HFFc6 (cell line): Measurements from ENCODE around the gene UGGT1. TPM values are rescaled to one million over a fixed set of nuclear protein-coding genes. Genes with fewer than 3 reads are reported as not detected.

ENCODE experiments used
- DNase-seq: peaks from one replicate; pipeline ENCODE4 v3.0.0-alpha.2; 2018
- H3K27ac Mint-ChIP-seq: 2 replicates; pipeline ENCODE4 v1.8.0; 2020; ENCODE audit warnings: mild to moderate bottlenecking, mixed read lengths
- H3K27me3 Mint-ChIP-seq: 2 replicates; pipeline ENCODE4 v1.8.0; 2021; ENCODE audit warnings: mild to moderate bottlenecking, moderate library complexity, mixed read lengths; ENCODE audit not compliant: insufficient read depth
- H3K36me3 Mint-ChIP-seq: 2 replicates; pipeline ENCODE4 v1.8.0; 2021; ENCODE audit warnings: low read depth, mixed read lengths
- H3K4me1 Mint-ChIP-seq: 2 replicates; pipeline ENCODE4 v1.8.0; 2020; ENCODE audit warnings: low read depth, mixed read lengths
- H3K4me3 Mint-ChIP-seq: 2 replicates; pipeline ENCODE4 v1.8.0; 2020; ENCODE audit warnings: mild to moderate bottlenecking, moderate library complexity, mixed read lengths
- H3K9me3 Mint-ChIP-seq: 2 replicates; pipeline ENCODE4 v1.8.0; 2020; ENCODE audit warnings: mild to moderate bottlenecking, mixed read lengths
- total RNA-seq, 6 experiments: library from RNA; stranded (reverse); fragmentation: NEBNext Ultra II Directional; extraction: Animal tissue kit (Norgen Biotek cat#: 25700); gene quantifications; 2 replicates in 1 of 6; 3 replicates in 5 of 6; pipeline ENCODE4 v1.2.3, GENCODE V29; 2021
- TF ChIP-seq, protein P1 (sequence below): fragments of 200-600 bp; sonication (generic); IDR thresholded peaks from 2 replicates; pipeline ENCODE4 v1.5.0; 2021; ENCODE audit warnings: antibody characterized with exemption, mild to moderate bottlenecking

The UGGT1 gene
- total RNA-seq, 6 experiments from 2014 or later = 60.8 to 74.5 (median 71.8) TPM

GRCh38 chr2:128054104-128054885 is 36.7 kb upstream of the UGGT1 start:
- Mint-ChIP-seq H3K4me1 (no peaks in the 10 kb centered on the region), H3K27me3 (peaks cover 40% of the 10 kb centered on the region), H3K9me3 (peaks cover 10% of the 10 kb centered on the region), H3K27ac (no peak overlapping the region), H3K4me3 (no peak overlapping the region), H3K36me3 (peaks cover 10% of the 10 kb centered on the region; the same call in 1 of the 2 replicates)
- TF ChIP-seq, protein P1, sequence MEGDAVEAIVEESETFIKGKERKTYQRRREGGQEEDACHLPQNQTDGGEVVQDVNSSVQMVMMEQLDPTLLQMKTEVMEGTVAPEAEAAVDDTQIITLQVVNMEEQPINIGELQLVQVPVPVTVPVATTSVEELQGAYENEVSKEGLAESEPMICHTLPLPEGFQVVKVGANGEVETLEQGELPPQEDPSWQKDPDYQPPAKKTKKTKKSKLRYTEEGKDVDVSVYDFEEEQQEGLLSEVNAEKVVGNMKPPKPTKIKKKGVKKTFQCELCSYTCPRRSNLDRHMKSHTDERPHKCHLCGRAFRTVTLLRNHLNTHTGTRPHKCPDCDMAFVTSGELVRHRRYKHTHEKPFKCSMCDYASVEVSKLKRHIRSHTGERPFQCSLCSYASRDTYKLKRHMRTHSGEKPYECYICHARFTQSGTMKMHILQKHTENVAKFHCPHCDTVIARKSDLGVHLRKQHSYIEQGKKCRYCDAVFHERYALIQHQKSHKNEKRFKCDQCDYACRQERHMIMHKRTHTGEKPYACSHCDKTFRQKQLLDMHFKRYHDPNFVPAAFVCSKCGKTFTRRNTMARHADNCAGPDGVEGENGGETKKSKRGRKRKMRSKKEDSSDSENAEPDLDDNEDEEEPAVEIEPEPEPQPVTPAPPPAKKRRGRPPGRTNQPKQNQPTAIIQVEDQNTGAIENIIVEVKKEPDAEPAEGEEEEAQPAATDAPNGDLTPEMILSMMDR = 0 out of 2 replicates have a peak, but pooled peaks have one; percentile 14
- no peak for DNase-seq

- H3K36me3 Mint-ChIP-seq = no peaks in the 10 kb centered on the region
- TF ChIP-seq, protein P1 = no peak
- H3K27ac Mint-ChIP-seq = no peak overlapping the region
- H3K27me3 Mint-ChIP-seq = peaks cover 21% of the 10 kb centered on the region
- no peak for DNase-seq
- no peaks in the 10 kb centered on the region for H3K9me3 Mint-ChIP-seq
- H3K4me3 Mint-ChIP-seq = no peak overlapping the region
- no peaks in the 10 kb centered on the region for H3K4me1 Mint-ChIP-seq
These were observed 33.7 kb upstream of the UGGT1 start for GRCh38 chr2:128057334-128057733.

- no peak overlapping the region for H3K4me3 Mint-ChIP-seq
- no peaks in the 10 kb centered on the region for H3K9me3 Mint-ChIP-seq
- H3K27me3 Mint-ChIP-seq = peaks cover 16% of the 10 kb centered on the region
- no peaks in the 10 kb centered on the region for H3K4me1 Mint-ChIP-seq
- H3K36me3 Mint-ChIP-seq = no peaks in the 10 kb centered on the region
- DNase-seq = no peak
- TF ChIP-seq, protein P1 = no peak
- no peak overlapping the region for H3K27ac Mint-ChIP-seq
These were observed 32.9 kb upstream of the UGGT1 start for GRCh38 chr2:128058114-128058513.

DNA sequence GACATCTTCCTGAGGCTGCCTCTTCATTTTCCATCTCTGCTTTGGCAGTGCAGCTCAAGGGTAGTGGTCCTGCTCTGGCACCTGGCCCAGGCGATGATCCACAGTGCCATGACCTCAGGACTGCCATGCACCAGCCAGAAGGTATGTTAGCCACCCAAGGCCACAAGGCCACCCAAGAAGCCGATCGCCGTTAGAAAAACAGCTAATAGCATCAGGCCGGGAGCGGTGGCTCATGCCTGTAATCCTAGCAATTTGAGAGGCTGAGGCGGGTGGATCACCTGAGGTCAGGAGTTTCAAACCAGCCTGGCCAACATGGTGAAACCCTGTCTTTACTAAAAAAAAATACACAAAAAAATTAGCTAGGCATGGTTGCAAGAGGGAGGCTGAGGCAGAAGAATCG is 28.4 kb upstream of the UGGT1 start:
- H3K36me3 Mint-ChIP-seq = no peaks in the 10 kb centered on the region
- H3K27ac Mint-ChIP-seq = no peak overlapping the region
- no peaks in the 10 kb centered on the region for H3K9me3 Mint-ChIP-seq
- DNase-seq = no peak
- H3K4me3 Mint-ChIP-seq = no peak overlapping the region
- TF ChIP-seq, protein P1 = no peak
- H3K27me3 Mint-ChIP-seq = peaks cover 4% of the 10 kb centered on the region
- no peaks in the 10 kb centered on the region for H3K4me1 Mint-ChIP-seq

GRCh38 chr2:128064353-128064752 is 26.6 kb upstream of the UGGT1 start:
- Mint-ChIP-seq H3K9me3 (no peaks in the 10 kb centered on the region), H3K27ac (no peak overlapping the region), H3K36me3 (no peaks in the 10 kb centered on the region), H3K4me3 (no peak overlapping the region), H3K4me1 (no peaks in the 10 kb centered on the region), H3K27me3 (peaks cover 4% of the 10 kb centered on the region)
- TF ChIP-seq, protein P1 = no peak
- DNase-seq = no peak
